ENCODE data around the gene NPAS2. TPM values are rescaled to one million over a fixed set of nuclear protein-coding genes. Genes with fewer than 3 reads are reported as not detected.

The NPAS2 gene
- polyA plus RNA-seq, 1 donor, result 16.8 TPM

- DNase-seq, result no peak
Measured at GRCh38 chr2:101012054-101012705, 192.2 kb downstream of the NPAS2 start.

GRCh38 chr2:101012706-101013181 is 192.8 kb downstream of the NPAS2 start:
- peak; percentile 61 for DNase-seq

- DNase-seq, result no peak
Measured at GRCh38 chr2:101014264-101014857, 194.4 kb downstream of the NPAS2 start.

- DNase-seq, result no peak
Measured at GRCh38 chr2:101017371-101017770, 197.4 kb downstream of the NPAS2 start.

GRCh38 chr2:101018934-101019333 is 199.0 kb downstream of the NPAS2 start:
- DNase-seq, result no peak

GRCh38 chr2:101022221-101022620 is 202.3 kb downstream of the NPAS2 start:
- no peak for DNase-seq

- no peak for DNase-seq
Measured at GRCh38 chr2:101023327-101024107, 203.6 kb downstream of the NPAS2 start.

GRCh38 chr2:101025561-101025960 is 205.6 kb downstream of the NPAS2 start:
- no peak for DNase-seq

GRCh38 chr2:101026253-101026701 is 206.3 kb downstream of the NPAS2 start:
- DNase-seq, result peak; percentile 12

GRCh38 chr2:101026923-101027469 is 207.1 kb downstream of the NPAS2 start:
- DNase-seq, result no peak

- DNase-seq, result no peak
Measured at GRCh38 chr2:101027852-101028251, 207.9 kb downstream of the NPAS2 start.

GRCh38 chr2:101030866-101031554 is 211.1 kb downstream of the NPAS2 start:
- DNase-seq, result no peak

- no peak for DNase-seq
Measured at GRCh38 chr2:101032084-101032776, 212.3 kb downstream of the NPAS2 start.

GRCh38 chr2:101036562-101036961 is 216.6 kb downstream of the NPAS2 start:
- no peak for DNase-seq

GRCh38 chr2:101037161-101037755 is 217.3 kb downstream of the NPAS2 start:
- no peak for DNase-seq

- no peak for DNase-seq
Measured at GRCh38 chr2:101038455-101039255, 218.7 kb downstream of the NPAS2 start.

- DNase-seq, result no peak
Measured at GRCh38 chr2:101040072-101040471, 220.1 kb downstream of the NPAS2 start.

GRCh38 chr2:101040761-101041160 is 220.8 kb downstream of the NPAS2 start:
- DNase-seq, result no peak

GRCh38 chr2:101041413-101041812 is 221.5 kb downstream of the NPAS2 start:
- no peak for DNase-seq

GRCh38 chr2:101045330-101045729 is 225.4 kb downstream of the NPAS2 start:
- DNase-seq, result no peak

Measured in left kidney (tissue), 2 donors.